ENCODE data around the gene SLC44A1. TPM values are rescaled to one million over a fixed set of nuclear protein-coding genes. Genes with fewer than 3 reads are reported as not detected.

Gene SLC44A1
- total RNA-seq, 4 donors from 2014 or later: 9.9 to 53.8 (median 40.8) TPM

GRCh38 chr9:105447386-105447813 is 202.9 kb downstream of the SLC44A1 start:
- Histone ChIP-seq H3K4me1 (peaks cover 0 to 5% (median 0%) of the 10 kb centered on the region in 4 donors), H3K9me3 (no peaks in the 10 kb centered on the region), H3K4me3 (peak overlapping the region; percentile 74 to 98 (median 94)), H3K36me3 (no peaks in the 10 kb centered on the region), H3K27me3 (no peaks in the 10 kb centered on the region), H3K27ac (peak overlapping the region; percentile 75 to 85 (median 79))
- peak in 1 of 3 donors; percentile 18 for DNase-seq
- TF ChIP-seq CTCF (IDR thresholded peaks at IDR 0.05) (no peak), POLR2A (IDR thresholded peaks at IDR 0.05) (no peak)

DNA sequence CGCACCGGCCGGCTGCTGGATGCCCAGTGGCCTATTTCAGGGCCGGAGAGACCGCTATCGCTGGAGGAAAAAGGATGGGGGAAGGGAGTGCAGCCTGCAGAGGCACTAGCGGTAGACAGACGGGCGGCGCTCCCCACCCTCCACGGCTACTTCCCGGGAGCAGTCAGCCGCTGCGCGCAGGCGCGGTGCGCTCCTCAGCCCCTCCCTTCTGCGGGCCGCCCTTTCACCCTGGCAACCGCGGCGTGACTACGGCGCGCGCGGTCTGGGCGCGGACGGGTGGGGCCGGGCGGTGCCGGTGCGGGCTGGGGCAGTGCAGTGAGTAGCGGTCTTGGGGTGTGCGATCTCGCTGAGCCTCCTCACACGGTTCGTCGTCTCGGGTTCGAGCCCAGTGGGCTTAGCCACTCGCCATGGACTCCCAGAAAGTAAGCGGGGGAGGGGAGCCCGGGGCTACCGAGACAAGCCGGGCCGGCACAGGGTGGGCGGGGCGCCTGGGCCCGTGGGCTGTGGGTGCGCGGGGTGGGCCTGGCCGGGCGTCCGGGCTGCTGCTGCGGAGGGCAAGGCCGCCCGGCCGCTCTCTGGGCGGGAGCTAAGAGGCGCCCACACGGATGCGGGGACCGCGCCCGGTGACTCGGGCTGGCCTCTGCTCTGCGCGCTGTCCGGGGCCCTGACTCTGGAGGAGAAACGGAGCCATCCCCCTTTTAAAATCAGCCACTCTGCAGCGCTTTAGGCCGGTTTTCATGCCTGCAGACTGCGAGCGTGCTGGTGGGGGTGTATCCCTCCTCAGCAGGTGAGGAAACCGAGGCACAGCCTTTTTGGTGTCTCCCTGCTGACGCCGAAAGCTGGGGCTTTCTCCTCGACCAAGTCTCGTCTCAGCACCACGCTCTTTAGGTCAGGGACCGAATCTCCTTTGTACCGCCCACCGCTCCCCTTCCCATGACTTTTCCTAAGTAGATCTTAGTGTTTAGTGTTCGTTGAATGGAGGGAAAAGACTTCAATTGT is 203.7 kb downstream of the SLC44A1 start, which contains the start of gene FSD1L:
FSD1L (plus strand) TSS at position 221 of the 999 bp plus-strand sequence; CDS start at position 408, 187 bp downstream.
- H3K36me3 ChIP-seq: no peaks in the 10 kb centered on the region
- peak within 1 kb of the TSS; percentile 74 to 98 (median 94) for H3K4me3 ChIP-seq
- TF ChIP-seq POLR2A (IDR thresholded peaks at IDR 0.05) (peak in 1 of 2 donors; percentile 39), CTCF (IDR thresholded peaks at IDR 0.05) (peak in 2 of 6 experiments; percentile 34 to 55)
- peak within 1 kb of the TSS; percentile 75 to 85 (median 79) for H3K27ac ChIP-seq
- no peaks in the 10 kb centered on the region for H3K27me3 ChIP-seq
- H3K9me3 ChIP-seq: no peaks in the 10 kb centered on the region
- H3K4me1 ChIP-seq: peaks cover 0 to 5% (median 0%) of the 10 kb centered on the region in 4 donors
- DNase-seq: peak; percentile 83 to 96 (median 96)

- Histone ChIP-seq H3K36me3 (no peaks in the 10 kb centered on the region), H3K9me3 (no peaks in the 10 kb centered on the region), H3K4me1 (peaks cover 0 to 5% (median 0%) of the 10 kb centered on the region in 4 donors), H3K27me3 (no peaks in the 10 kb centered on the region), H3K27ac (peak overlapping the region in 1 of 4 donors; percentile 75), H3K4me3 (peak overlapping the region in 1 of 4 donors; percentile 74)
- TF ChIP-seq POLR2A (IDR thresholded peaks at IDR 0.05) (no peak), CTCF (IDR thresholded peaks at IDR 0.05) (no peak)
- no peak for DNase-seq
Observed at GRCh38 chr9:105449081-105449480, 204.6 kb downstream of the SLC44A1 start.

DNA sequence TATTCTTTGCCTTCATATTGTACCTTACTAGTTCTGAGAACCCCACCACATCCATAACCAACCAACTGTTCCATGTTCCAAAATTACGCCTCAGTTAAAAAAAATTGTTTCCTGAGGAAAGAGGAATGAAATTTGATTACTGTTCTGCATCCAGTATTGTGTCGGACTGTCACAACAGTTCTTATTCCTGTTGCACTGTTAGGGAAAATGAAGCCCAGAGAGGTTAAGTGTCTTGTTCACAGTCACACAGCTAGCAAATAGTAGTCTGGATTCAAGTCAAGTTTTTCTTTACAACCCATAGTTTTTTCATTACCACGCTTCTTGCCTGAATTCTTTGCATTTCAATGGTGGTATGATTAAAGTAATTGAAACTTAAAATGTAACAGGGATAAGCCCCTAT is 207.7 kb downstream of the SLC44A1 start:
- H3K9me3 ChIP-seq: no peaks in the 10 kb centered on the region
- no peak for DNase-seq
- TF ChIP-seq POLR2A (IDR thresholded peaks at IDR 0.05) (no peak), CTCF (IDR thresholded peaks at IDR 0.05) (no peak)
- peaks cover 0 to 5% (median 0%) of the 10 kb centered on the region in 4 donors for H3K4me1 ChIP-seq
- no peaks in the 10 kb centered on the region for H3K36me3 ChIP-seq
- H3K27ac ChIP-seq: no peak overlapping the region
- H3K27me3 ChIP-seq: no peaks in the 10 kb centered on the region
- H3K4me3 ChIP-seq: no peak overlapping the region

- Histone ChIP-seq H3K27ac (no peak overlapping the region), H3K9me3 (peaks cover 0 to 4% (median 0%) of the 10 kb centered on the region in 4 donors), H3K36me3 (peaks cover 0 to 10% (median 0%) of the 10 kb centered on the region in 3 donors), H3K27me3 (no peaks in the 10 kb centered on the region), H3K4me1 (no peaks in the 10 kb centered on the region), H3K4me3 (no peak overlapping the region)
- DNase-seq: no peak
- TF ChIP-seq POLR2A (IDR thresholded peaks at IDR 0.05): no peak
- no peak for TF ChIP-seq CTCF (IDR thresholded peaks at IDR 0.05)
Observed at GRCh38 chr9:105455836-105456475, 211.5 kb downstream of the SLC44A1 start.

Measured in Peyer's patch (tissue), 4 donors.